ENCODE results near the gene CFAP141.

The CFAP141 gene

DNA sequence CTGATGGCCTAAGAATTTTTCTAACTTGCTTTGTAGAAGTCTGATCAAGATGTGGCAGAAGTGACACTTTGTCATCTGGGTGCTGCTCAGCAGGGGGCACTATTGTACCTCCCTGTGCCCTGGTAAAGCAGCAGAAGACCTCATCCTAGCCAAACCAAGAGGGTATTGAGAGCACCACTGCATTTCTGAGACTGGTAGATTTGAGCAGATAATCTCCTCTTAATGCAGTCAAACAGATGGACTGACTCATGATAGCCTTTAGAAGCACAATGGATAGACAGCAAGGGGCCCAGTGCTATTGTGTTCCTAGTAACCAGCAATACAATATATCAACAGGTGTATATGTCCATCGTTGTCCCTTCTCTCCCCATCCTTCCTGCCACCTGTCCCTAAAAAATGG lies 20.0 kb downstream of the CFAP141 start:
- Histone ChIP-seq H3K4me3 (ENCODE audit: low read depth, low read length) (peak overlapping the region; percentile 33), H3K27ac (ENCODE audit: low read depth, low read length) (peak overlapping the region; percentile 91), H3K4me1 (ENCODE audit: control insufficient read depth, insufficient read depth, low read length) (peaks cover 27% of the 10 kb centered on the region), H3K36me3 (ENCODE audit: control insufficient read depth, insufficient read depth, low read length) (no peaks in the 10 kb centered on the region), H3K27me3 (ENCODE audit: control insufficient read depth, insufficient read depth, low read length) (no peaks in the 10 kb centered on the region), H3K9ac (ENCODE audit: low read depth, low read length) (peak overlapping the region; percentile 57), H3K9me3 (ENCODE audit: control insufficient read depth, insufficient read depth, low read length) (no peaks in the 10 kb centered on the region)

DNA sequence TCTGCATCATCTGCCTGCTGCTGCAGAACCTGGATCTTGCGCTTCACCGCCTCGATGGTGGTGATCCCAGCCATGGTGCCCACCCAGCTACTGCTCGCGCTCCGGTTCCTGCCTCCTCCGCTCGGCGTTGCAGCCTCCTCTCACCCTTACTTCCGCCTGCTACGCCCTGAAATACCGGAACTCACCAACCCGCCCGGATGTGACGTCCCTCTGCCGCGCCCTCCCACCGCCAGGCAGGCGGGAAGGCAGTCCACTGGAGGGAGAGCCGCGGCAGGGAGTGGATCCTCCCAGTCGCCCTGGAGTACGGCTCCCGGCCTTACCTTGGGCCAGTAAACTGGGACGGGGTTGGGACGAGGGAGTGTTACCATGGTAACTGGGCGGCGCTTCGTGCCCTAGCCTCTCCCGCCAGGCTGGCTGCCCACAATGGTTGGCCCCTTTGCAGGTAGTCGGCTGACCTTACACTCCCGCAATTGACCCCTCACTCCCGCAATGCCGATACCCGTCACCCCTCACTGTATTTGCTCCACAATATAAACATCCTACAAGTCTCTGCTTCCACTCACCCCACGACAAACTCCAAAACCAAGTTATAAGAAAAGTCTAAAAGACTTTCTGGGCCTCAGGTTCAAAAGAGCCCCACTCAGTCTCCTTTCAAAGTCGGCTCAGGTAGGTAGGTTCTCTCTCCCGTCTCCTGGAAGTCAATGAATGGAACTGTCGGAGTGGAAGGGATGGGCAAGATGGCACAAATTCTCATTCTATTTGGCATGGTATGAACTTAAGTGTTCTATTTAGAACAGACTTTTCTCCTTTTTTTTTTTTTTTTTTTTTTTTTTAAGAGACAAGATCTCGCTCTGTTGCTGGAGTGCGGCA lies 22.9 kb downstream of the CFAP141 start:
- peak overlapping the region; percentile 90 for H3K27ac ChIP-seq (ENCODE audit: low read depth, low read length)
- H3K27me3 ChIP-seq (ENCODE audit: control insufficient read depth, insufficient read depth, low read length): no peaks in the 10 kb centered on the region
- H3K4me1 ChIP-seq (ENCODE audit: control insufficient read depth, insufficient read depth, low read length): peaks cover 54% of the 10 kb centered on the region
- H3K9ac ChIP-seq (ENCODE audit: low read depth, low read length): peak overlapping the region; percentile 80
- H3K36me3 ChIP-seq (ENCODE audit: control insufficient read depth, insufficient read depth, low read length): peaks cover 12% of the 10 kb centered on the region
- H3K9me3 ChIP-seq (ENCODE audit: control insufficient read depth, insufficient read depth, low read length): no peaks in the 10 kb centered on the region
- H3K4me3 ChIP-seq (ENCODE audit: low read depth, low read length): peak overlapping the region; percentile 100

- Histone ChIP-seq H3K4me3 (ENCODE audit: low read depth, low read length) (peak overlapping the region; percentile 100), H3K4me1 (ENCODE audit: control insufficient read depth, insufficient read depth, low read length) (peaks cover 53% of the 10 kb centered on the region), H3K27me3 (ENCODE audit: control insufficient read depth, insufficient read depth, low read length) (no peaks in the 10 kb centered on the region), H3K9ac (ENCODE audit: low read depth, low read length) (peak overlapping the region; percentile 80), H3K9me3 (ENCODE audit: control insufficient read depth, insufficient read depth, low read length) (no peaks in the 10 kb centered on the region), H3K27ac (ENCODE audit: low read depth, low read length) (peak overlapping the region; percentile 90), H3K36me3 (ENCODE audit: control insufficient read depth, insufficient read depth, low read length) (peaks cover 20% of the 10 kb centered on the region)
Observed at GRCh38 chr1:154182344-154183045, 23.6 kb downstream of the CFAP141 start.

DNA sequence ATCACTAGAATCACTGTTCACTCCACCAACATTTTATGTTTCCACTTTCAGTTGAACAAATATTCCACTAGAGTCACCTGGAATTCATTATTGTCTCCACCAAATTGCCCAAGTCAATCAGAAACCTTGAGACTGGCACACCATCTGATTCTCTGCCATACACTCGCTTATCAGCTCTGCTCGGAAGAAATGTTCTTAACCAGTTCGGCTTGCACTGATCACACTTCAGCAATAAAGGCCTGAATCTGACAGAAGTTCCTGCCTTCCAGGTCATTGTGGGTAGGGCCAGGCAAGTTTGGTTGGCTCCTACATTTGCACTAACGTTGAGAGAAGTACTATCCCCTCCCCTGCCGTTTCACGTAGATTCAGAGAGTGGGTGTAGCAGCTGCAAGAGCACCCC lies 24.2 kb downstream of the CFAP141 start:
- H3K4me1 ChIP-seq (ENCODE audit: control insufficient read depth, insufficient read depth, low read length): peaks cover 47% of the 10 kb centered on the region

DNA sequence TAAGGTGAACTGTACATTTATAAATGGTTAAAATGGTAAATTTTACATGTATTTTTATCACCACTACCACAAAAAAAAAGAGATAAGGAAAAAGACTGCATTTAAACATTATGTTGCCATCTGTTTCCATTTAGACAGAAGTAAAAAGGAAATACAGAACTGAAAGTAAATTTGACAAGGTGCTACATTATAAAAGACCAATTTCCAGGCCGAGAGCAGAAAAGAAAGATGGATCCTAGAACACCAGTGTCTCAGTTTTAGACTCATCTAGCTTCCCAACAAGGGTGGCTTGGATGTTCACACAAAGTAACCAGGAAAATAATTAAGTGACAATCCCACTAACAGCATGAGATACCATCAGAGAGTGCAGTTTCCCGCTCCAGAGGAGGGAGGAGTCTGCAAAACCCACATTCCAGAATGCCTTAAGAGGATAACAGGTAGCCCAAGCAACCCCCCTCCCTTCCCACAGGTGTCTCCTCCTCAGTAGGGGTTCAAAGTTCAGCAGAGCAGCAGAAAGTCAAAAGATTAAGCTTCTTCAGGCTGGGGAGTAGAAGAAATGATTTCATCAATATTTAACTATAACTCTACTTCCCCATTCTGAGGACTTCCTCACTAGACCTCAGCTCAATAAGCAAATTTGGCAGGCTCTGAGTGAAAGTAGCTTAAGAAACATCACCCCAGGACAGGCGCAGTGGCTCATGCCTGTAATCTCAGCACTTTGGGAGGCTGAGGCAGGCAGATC lies 26.0 kb downstream of the CFAP141 start:
- Histone ChIP-seq H3K27me3 (ENCODE audit: control insufficient read depth, insufficient read depth, low read length) (no peaks in the 10 kb centered on the region), H3K4me3 (ENCODE audit: low read depth, low read length) (peak overlapping the region; percentile 48), H3K4me1 (ENCODE audit: control insufficient read depth, insufficient read depth, low read length) (peaks cover 33% of the 10 kb centered on the region), H3K9ac (ENCODE audit: low read depth, low read length) (peak overlapping the region; percentile 16; the same call in 1 of the 2 replicates), H3K9me3 (ENCODE audit: control insufficient read depth, insufficient read depth, low read length) (no peaks in the 10 kb centered on the region), H3K36me3 (ENCODE audit: control insufficient read depth, insufficient read depth, low read length) (peaks cover 35% of the 10 kb centered on the region), H3K27ac (ENCODE audit: low read depth, low read length) (peak overlapping the region; percentile 42)

More for the DNA sequence above, 24.2 kb downstream of the CFAP141 start:
- H3K27ac ChIP-seq (ENCODE audit: low read depth, low read length): peak overlapping the region; percentile 90
- peaks cover 22% of the 10 kb centered on the region for H3K36me3 ChIP-seq (ENCODE audit: control insufficient read depth, insufficient read depth, low read length)
- peak overlapping the region; percentile 100 for H3K4me3 ChIP-seq (ENCODE audit: low read depth, low read length)
- no peaks in the 10 kb centered on the region for H3K9me3 ChIP-seq (ENCODE audit: control insufficient read depth, insufficient read depth, low read length)
- peak overlapping the region; percentile 80 for H3K9ac ChIP-seq (ENCODE audit: low read depth, low read length)
- H3K27me3 ChIP-seq (ENCODE audit: control insufficient read depth, insufficient read depth, low read length): no peaks in the 10 kb centered on the region

- Histone ChIP-seq H3K9me3 (ENCODE audit: control insufficient read depth, insufficient read depth, low read length) (no peaks in the 10 kb centered on the region), H3K36me3 (ENCODE audit: control insufficient read depth, insufficient read depth, low read length) (peaks cover 42% of the 10 kb centered on the region), H3K9ac (ENCODE audit: low read depth, low read length) (peak overlapping the region; percentile 16; the same call in 1 of the 2 replicates), H3K27me3 (ENCODE audit: control insufficient read depth, insufficient read depth, low read length) (no peaks in the 10 kb centered on the region), H3K27ac (ENCODE audit: low read depth, low read length) (peak overlapping the region; percentile 48), H3K4me1 (ENCODE audit: control insufficient read depth, insufficient read depth, low read length) (peaks cover 33% of the 10 kb centered on the region), H3K4me3 (ENCODE audit: low read depth, low read length) (peak overlapping the region; percentile 48)
Observed at GRCh38 chr1:154178911-154179811, 27.0 kb downstream of the CFAP141 start.

GRCh38 chr1:154178013-154178412 lies 28.1 kb downstream of the CFAP141 start:
- Histone ChIP-seq H3K27me3 (ENCODE audit: control insufficient read depth, insufficient read depth, low read length) (no peaks in the 10 kb centered on the region), H3K4me3 (ENCODE audit: low read depth, low read length) (no peak overlapping the region), H3K27ac (ENCODE audit: low read depth, low read length) (no peak overlapping the region), H3K9ac (ENCODE audit: low read depth, low read length) (no peak overlapping the region), H3K9me3 (ENCODE audit: control insufficient read depth, insufficient read depth, low read length) (no peaks in the 10 kb centered on the region), H3K4me1 (ENCODE audit: control insufficient read depth, insufficient read depth, low read length) (peaks cover 33% of the 10 kb centered on the region), H3K36me3 (ENCODE audit: control insufficient read depth, insufficient read depth, low read length) (peaks cover 47% of the 10 kb centered on the region)

DNA sequence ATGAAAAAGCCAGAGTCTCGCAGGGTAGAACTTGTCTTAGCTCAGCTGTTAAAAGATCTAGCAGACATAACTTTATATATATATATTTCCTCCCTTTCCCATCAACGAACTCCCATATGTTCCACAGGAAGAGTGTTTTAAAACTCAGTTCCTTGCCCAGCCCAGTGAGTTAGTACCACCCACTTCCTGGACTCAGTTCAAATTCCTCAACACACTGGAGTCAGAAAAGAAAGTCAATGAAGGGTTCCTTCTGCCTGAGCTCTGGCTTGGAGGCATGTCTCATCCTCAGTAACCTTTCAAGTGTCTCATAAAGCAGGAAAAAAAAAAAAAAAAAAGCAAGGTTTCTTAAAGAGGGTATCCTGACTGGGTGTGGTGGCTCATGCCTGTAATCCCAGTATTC lies 29.8 kb downstream of the CFAP141 start:
- no peaks in the 10 kb centered on the region for H3K9me3 ChIP-seq (ENCODE audit: control insufficient read depth, insufficient read depth, low read length)
- peaks cover 64% of the 10 kb centered on the region for H3K36me3 ChIP-seq (ENCODE audit: control insufficient read depth, insufficient read depth, low read length)
- no peak overlapping the region for H3K9ac ChIP-seq (ENCODE audit: low read depth, low read length)
- H3K4me3 ChIP-seq (ENCODE audit: low read depth, low read length): no peak overlapping the region
- H3K4me1 ChIP-seq (ENCODE audit: control insufficient read depth, insufficient read depth, low read length): peaks cover 32% of the 10 kb centered on the region
- no peaks in the 10 kb centered on the region for H3K27me3 ChIP-seq (ENCODE audit: control insufficient read depth, insufficient read depth, low read length)
- H3K27ac ChIP-seq (ENCODE audit: low read depth, low read length): no peak overlapping the region

DNA sequence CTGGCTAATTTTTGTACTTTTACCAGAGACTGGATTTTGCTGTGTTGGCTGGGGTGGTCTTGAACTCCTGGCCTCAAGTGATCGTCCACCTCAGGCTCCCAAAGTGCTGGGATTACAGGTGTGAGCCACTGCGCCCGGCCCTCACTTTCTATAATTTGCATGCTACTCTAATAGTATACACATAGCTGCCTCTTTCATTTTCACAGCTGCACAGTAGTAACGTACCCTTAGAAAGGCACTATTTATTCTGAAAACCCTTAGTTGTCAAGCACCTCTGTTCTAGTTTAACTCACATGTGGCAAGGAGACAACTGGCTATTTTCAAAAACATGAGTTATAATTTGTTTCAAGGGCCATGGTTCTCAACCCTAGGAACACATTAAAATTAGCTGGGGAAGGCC lies 31.5 kb downstream of the CFAP141 start:
- Histone ChIP-seq H3K9ac (ENCODE audit: low read depth, low read length) (no peak overlapping the region), H3K36me3 (ENCODE audit: control insufficient read depth, insufficient read depth, low read length) (peaks cover 81% of the 10 kb centered on the region), H3K4me3 (ENCODE audit: low read depth, low read length) (no peak overlapping the region), H3K9me3 (ENCODE audit: control insufficient read depth, insufficient read depth, low read length) (no peaks in the 10 kb centered on the region), H3K27me3 (ENCODE audit: control insufficient read depth, insufficient read depth, low read length) (no peaks in the 10 kb centered on the region), H3K4me1 (ENCODE audit: control insufficient read depth, insufficient read depth, low read length) (peaks cover 17% of the 10 kb centered on the region), H3K27ac (ENCODE audit: low read depth, low read length) (no peak overlapping the region)

- H3K36me3 ChIP-seq (ENCODE audit: control insufficient read depth, insufficient read depth, low read length): peaks cover 86% of the 10 kb centered on the region
Observed at GRCh38 chr1:154171880-154172279, 34.3 kb downstream of the CFAP141 start.

More at GRCh38 chr1:154171880-154172279, 34.3 kb downstream of the CFAP141 start:
- Histone ChIP-seq H3K4me3 (ENCODE audit: low read depth, low read length) (no peak overlapping the region), H3K27me3 (ENCODE audit: control insufficient read depth, insufficient read depth, low read length) (no peaks in the 10 kb centered on the region), H3K9me3 (ENCODE audit: control insufficient read depth, insufficient read depth, low read length) (no peaks in the 10 kb centered on the region), H3K4me1 (ENCODE audit: control insufficient read depth, insufficient read depth, low read length) (no peaks in the 10 kb centered on the region), H3K27ac (ENCODE audit: low read depth, low read length) (no peak overlapping the region), H3K9ac (ENCODE audit: low read depth, low read length) (no peak overlapping the region)
